Left renal cortex interstitium (tissue), 4 donors: Measurements from ENCODE around the gene ARHGAP15. TPM values are rescaled to one million over a fixed set of nuclear protein-coding genes. Genes with fewer than 3 reads are reported as not detected.

Experiments used
- DNase-seq, 4 donors: peaks; one replicate each; pipeline ENCODE4 v3.0.0-alpha.2; 2013; ENCODE audit warnings: low read depth in 4 of 4, low spot score in 2 of 4, missing footprints in 1 of 4
- polyA plus RNA-seq, 4 donors: library from polyadenylated mRNA; unstranded; fragments of 120-200 nt; gene quantifications; one replicate each; pipeline ENCODE4 v1.2.1, GENCODE V29; 2013; ENCODE audit not compliant: insufficient read length in 4 of 4

Gene ARHGAP15
- polyA plus RNA-seq, 4 donors, result 2.9 to 9.9 (median 3.4) TPM

DNA sequence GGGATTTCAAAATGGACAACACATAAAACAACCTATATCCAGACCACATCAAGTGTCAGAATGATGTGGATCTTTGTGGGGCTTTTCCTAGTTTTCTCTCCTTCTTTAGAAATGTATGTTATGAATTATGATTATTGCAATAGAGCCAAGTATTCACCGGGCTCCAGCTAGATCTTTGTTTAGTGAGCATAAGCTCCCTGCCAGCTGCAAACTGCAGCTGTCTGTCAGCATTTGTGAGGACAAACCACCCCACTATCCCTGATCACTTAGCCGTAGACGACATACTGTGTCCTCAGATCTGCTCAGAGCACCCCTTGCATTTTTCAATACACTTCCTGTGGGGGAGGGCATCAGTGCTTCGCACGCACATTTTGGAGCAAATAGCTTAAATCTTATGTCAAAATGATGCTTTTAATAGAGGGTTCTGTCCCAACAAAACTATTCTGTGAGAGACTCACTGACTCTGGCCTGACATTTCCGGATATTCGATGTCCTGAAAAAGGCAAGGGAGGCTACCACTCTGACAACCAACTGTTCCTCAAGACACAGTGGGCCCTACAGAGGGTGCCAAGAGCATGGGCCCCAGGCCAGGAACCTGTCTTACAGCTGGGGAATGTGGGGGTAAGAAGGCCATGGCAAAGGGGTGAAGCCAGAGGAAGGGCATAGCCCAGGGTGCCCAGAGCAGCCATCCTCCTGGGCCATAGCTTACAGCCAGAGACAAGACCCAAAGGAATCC lies 346.0 kb downstream of the ARHGAP15 start:
- DNase-seq, result no peak

- no peak for DNase-seq
Observed at GRCh38 chr2:143476336-143477087, 347.3 kb downstream of the ARHGAP15 start.

DNA sequence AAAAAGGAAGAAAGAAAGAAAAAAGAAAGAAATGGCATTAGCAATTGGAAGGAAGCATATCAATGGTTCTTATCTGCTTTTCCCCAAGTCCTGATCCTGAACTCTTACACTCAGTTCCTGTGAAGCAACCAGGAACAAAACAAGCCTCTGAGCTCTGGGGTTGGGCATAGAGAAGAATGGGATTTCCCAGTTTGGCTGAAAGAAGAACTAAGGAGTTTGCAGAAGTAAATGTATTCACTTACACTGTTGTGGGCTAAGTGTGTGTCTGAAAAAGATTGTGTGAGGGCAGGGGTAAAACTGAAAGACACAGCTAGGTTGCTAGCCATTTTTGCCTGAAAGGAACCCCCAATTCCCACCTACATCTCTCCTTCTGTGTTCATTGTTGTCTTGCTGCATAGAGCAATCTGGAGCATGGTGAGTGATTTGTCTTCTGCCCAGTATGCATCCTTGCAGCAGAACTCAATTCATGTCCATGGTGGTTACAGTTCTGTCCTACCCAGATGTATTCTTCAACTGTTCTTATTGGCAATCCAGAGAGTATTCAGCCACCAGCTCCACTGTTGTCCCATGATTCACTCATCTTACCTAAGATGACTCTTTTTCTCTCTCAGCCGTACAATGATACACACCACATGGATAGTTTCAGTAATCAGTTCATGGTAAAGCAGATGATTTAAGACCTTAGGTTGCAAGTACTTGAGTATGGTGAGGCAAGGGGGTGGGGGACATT lies 348.7 kb downstream of the ARHGAP15 start:
- DNase-seq, result no peak

DNA sequence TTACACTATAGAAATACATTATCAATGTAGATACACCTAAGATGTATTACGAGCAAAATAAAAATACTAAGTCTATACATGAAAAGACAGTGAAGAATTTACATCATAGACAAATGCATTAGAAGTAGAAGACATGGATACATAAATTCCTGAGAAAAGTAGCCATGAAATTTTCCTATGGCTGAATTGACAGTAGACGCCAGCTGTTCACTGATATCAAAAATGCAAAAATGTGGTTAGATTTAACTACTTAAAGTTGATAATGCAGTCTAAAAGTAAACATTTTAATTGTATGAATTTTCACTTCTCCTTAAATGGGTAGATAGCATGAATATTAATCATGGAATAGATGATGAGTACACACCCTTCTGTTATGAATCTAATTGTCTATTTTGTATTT lies 350.9 kb downstream of the ARHGAP15 start:
- DNase-seq, result no peak

DNA sequence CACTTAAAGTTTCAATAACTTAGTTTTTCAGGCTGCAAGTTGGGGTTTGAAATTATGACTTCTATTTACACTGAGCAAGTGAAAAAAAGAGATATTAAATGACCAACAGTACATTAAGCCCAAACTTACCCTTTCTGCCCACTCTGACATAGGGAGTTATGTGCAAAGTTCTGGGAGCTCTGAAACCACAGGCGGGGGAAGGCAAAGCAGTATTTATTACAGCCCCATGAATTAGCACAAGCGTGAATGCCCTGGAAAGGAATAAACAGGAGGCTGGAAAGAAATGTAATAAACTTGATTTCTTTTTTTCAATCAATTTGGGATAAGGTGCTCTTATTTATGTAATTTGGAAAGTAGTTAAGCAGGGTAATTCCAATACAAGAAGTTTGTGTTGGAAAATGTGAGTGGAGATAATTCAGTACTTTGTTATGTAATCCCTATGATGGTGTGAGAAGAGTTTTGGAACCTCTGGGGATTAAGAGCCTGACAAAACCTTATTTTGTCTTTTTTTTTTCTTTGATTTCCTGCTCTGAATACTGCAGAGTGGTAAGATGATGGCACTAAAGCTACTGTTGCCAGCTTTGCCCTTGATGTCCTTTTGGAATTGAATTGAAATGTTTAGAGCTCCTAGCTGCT lies 351.5 kb downstream of the ARHGAP15 start:
- DNase-seq, result no peak

- DNase-seq, result no peak
Observed at GRCh38 chr2:143481237-143481623, 352.0 kb downstream of the ARHGAP15 start.

DNA sequence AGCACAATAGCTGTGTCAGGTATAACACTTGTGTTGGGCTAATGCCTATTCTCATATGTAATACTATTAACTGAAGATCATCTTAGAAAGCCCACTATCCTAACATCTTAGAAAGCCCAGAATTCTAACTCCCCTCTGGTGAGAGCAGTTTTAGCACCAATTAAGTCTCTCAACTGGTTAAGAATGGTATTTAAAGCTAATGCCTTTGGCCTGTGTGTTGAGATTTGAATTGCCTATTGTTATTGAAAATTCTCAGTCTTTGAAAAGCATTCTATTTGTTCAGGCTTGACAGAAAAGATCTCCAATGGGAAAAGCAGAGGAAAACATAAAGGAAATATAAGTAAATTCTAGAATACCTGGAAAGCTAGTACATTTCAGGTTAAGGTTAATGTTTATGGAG lies 352.5 kb downstream of the ARHGAP15 start:
- DNase-seq, result no peak

DNA sequence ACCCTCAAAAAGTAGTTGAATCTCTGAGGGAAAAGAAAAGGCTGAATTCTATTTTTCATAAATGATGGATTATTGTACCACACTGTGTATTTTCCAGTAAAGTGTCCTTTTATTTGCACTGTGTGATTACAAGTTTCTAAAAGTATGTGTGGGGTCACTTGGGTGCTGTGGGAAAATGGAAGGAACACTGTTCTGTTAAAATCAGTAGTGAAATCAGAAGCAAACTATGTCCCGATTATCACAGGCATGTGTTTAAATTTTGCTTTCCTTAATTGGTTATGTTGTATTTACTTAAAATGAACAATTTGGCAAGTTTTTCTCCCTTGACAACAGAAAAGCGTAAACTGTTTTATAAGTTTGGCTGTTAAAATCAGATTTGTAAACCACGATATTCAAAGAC lies 353.1 kb downstream of the ARHGAP15 start:
- no peak for DNase-seq

DNA sequence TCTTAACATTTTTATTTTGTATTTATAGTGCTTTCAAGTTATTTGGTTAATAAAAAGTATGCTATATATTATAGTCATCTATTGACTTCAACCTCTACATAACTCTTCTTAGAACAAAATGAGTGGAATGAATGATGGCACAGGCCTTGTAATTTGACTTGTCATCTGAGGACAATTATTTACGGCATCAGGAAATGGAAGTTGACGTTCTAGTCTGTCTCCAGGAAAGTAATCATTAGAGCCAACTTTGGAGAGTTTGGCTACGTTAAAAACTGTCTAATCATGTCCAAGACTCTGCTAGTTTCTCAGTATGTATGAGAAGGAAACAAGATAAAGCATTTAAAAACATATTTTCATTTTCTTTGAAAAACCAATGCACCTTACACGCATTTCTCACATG lies 353.6 kb downstream of the ARHGAP15 start:
- DNase-seq, result no peak

GRCh38 chr2:143486976-143487375 lies 357.8 kb downstream of the ARHGAP15 start:
- no peak for DNase-seq

- DNase-seq, result no peak
Observed at GRCh38 chr2:143489145-143489544, 359.9 kb downstream of the ARHGAP15 start.

- no peak for DNase-seq
Observed at GRCh38 chr2:143491131-143491530, 361.9 kb downstream of the ARHGAP15 start.

GRCh38 chr2:143493339-143493738 lies 364.1 kb downstream of the ARHGAP15 start:
- no peak for DNase-seq

GRCh38 chr2:143497726-143498125 lies 368.5 kb downstream of the ARHGAP15 start:
- DNase-seq, result no peak

DNA sequence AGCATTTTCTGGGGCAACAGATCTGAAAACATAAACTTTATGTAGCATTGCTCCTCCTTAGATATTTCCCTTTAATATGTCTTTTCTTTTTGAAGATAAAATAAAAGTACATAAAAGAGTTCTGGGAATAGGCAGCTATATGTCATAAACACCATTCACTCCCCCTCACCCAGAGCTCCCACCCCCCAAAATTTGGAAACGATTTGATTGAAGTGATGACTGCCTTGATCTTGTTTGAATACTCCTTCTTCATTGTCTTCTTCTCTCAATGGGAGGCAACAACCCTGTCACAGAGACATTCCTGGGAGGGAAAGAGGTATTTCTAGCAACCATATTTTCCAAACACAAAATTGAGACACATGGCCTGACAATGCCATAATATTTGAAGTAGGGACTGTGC lies 369.3 kb downstream of the ARHGAP15 start:
- no peak for DNase-seq

DNA sequence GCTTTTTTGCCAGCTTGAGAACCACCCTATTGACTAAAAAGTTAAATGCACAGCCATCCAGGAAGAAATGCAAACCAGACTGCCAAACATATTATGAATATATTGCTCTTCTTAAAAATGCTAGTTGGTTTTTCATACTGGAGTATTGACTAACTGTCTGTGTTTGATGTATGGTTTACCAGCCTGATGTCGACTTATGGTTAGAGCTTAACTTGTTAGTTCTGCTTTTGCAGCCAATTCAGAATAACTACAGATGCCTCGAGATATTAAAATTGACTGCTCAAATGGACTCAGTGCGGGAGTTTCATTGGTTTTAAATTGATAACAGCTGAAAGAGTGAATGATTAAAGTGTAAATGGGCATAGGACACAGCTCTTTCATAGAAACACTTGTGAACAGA lies 369.8 kb downstream of the ARHGAP15 start:
- no peak for DNase-seq

DNA sequence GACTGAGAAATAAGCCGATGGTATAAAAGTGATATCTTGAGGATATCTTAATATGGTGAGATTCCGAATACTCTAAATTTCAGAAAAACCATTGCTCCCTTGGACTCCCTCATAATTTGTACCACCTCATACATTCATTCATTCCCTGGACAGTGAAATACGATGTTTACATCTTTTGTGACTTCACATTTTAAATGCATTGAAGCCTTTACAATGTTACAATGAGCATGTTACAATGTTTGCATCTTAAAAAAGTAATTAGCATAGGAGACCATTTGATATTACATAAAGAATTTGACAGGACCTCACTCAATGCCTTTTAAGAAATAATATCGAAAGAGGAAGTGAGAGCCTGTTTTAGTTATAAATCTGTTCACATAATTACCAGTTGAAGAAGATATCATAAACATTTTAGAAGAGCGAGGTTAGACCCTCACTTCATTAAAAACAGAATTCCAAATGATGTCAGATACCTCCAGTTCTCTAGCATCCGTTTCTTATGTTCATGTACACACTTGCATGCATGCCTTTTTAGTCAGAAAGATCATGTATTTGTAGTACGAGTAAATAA lies 372.0 kb downstream of the ARHGAP15 start:
- DNase-seq, result no peak

DNA sequence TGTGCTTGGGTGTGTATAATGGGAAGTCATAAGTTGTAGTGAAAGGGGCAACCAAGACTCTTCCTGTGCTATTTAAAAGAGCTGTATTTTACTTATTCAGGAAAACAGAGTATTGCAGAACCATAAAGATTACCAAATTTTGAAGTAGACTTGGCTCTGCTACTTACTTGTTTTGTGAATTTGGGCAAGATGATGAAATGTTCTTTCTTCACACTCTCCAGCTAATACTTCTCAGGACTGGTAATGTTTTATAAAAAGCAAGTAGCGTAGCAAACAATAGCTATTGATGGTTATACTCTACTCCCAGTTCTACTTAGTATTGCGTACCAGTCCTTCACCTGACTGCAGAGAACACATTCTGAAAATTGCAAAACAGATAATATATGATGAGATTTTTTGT lies 374.1 kb downstream of the ARHGAP15 start:
- DNase-seq, result no peak

- no peak for DNase-seq
Observed at GRCh38 chr2:143504397-143504796, 375.2 kb downstream of the ARHGAP15 start.

DNA sequence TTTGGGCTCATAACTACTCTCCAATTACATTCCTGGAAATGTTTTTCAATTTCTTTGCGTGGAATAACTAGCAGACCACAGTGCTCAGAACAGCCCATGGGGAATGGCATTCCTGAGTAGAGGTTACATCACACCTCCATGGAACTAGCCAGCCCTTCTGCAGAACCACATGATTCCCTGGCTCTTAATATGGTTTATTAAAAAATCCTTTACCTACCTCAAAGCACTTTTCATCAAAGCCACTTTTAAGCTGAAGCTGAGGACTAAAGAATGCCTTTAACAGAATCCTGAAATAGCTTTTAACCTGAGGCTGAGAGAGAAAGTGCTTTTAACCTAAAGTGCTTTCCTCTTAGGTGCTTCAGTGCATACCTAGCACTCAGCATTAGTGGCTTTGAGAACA lies 376.3 kb downstream of the ARHGAP15 start:
- DNase-seq, result no peak

DNA sequence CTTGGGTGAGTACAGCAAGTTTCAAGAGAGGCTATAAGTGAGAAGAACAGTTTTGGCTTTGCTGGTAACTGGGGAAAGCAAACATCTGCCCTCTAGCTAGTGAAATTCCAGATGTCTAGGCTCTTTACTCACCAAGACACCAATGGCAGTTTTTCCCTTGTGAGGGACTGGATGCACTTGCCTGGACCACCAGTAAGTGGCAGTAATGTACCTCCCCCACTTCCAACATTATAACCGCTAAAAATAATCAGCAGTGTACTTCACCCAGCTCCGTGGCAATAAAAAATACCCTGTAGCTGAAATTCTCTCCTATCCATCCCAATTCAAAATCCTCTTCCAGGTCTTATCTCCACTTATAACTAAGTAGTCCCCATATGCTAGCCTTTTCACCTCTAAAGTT lies 383.9 kb downstream of the ARHGAP15 start:
- DNase-seq, result no peak
